Activated CD4-positive, alpha-beta memory T cell treated with anti-CD3 and anti-CD28 coated beads for 36 hours (primary cell): Measurements from ENCODE around the gene REL. TPM values are rescaled to one million over a fixed set of nuclear protein-coding genes. Genes with fewer than 3 reads are reported as not detected.

ENCODE experiments used
- CTCF ChIA-PET: fragments of 350-600 bp; sonication (Branson Sonifier 250); formaldehyde crosslinking; loops from one replicate; lab custom pipeline; 2021; ENCODE audit warnings: antibody characterized with exemption, inconsistent platforms; lab: Charles Lee
- POLR2A ChIA-PET: fragments of 350-600 bp; sonication (Branson Sonifier 250); formaldehyde crosslinking; loops from one replicate; lab custom pipeline; 2021; ENCODE audit warnings: antibody characterized with exemption; lab: Charles Lee
- DNase-seq: peaks from one replicate; pipeline ENCODE4 v3.0.0-alpha.2; 2020
- H3K27ac Mint-ChIP-seq: one replicate; pipeline ENCODE4 v1.8.0; 2021; ENCODE audit warnings: mixed read lengths
- H3K27me3 Mint-ChIP-seq: one replicate; pipeline ENCODE4 v1.8.0; 2021; ENCODE audit warnings: mixed read lengths
- H3K36me3 Mint-ChIP-seq: one replicate; pipeline ENCODE4 v1.8.0; 2021; ENCODE audit warnings: mixed read lengths
- H3K4me1 Mint-ChIP-seq: one replicate; pipeline ENCODE4 v1.8.0; 2021; ENCODE audit warnings: low read depth, mixed read lengths
- H3K4me3 Mint-ChIP-seq: one replicate; pipeline ENCODE4 v1.8.0; 2021; ENCODE audit warnings: mild to moderate bottlenecking, mixed read lengths
- H3K9me3 Mint-ChIP-seq: one replicate; pipeline ENCODE4 v1.8.0; 2021; ENCODE audit warnings: mixed read lengths
- intact Hi-C: fragments of 100-400 bp; cut with micrococcal nuclease; formaldehyde crosslinking; loops from one replicate; pipeline ENCODE4 v1.15.1; 2023
- total RNA-seq, 2 experiments: library from RNA; stranded (reverse); gene quantifications; one replicate each; pipeline ENCODE4 v1.2.3, GENCODE V29; 2021

REL gene
- total RNA-seq, 2 experiments from 2014 or later: 37.1 to 38.1 TPM

DNA sequence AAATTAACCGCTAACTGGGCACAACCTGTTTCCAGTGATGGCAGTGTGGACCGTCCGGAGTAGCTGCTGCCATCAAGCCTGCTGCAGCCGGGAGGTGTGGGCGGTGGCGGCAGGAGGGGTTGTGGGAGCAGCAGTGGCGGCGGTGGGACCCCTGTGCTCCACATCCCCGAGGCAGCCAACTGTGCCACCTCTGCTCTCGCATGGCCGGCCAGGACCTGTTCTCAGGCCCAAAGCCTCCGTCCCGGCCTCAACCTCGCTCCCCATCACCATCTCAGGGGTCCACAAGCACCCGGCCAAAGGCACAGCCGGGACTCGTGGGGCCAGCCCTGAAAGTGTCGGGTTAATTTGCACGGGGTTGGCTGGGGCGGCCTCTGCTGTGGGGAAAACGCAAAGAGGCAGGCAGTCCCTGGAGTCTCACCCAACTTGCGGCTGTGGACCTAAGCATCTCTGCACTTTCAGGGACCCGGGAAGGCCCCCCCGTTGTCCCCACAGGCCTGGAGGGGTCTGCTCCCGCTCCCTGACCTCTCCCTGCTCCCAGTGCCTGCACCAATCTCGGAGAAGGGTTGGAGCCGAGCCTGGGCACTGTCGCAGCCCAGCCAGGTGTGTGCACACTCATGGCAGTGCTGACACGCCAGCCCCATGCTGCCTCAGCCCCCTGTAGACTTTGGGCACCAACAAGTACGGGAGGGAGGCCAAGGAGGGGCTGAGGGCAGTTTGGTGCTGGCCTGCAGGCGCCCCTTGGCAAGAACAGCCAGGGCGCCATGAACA lies 91.7 kb downstream of the REL start:
- ChIA-PET CTCF (interaction anchor here (1.0 kb wide), 1 partner anchor 58 kb away, joined by 3 read pairs; no protein-coding TSS in a partner anchor), POLR2A (no interaction called here)
- H3K9me3 Mint-ChIP-seq: no peaks in the 10 kb centered on the region
- no peaks in the 10 kb centered on the region for H3K27me3 Mint-ChIP-seq
- intact Hi-C loops: no loop called here
- H3K4me1 Mint-ChIP-seq: peaks cover 33% of the 10 kb centered on the region
- H3K36me3 Mint-ChIP-seq: no peaks in the 10 kb centered on the region
- no peak overlapping the region for H3K27ac Mint-ChIP-seq
- DNase-seq: no peak
- no peak overlapping the region for H3K4me3 Mint-ChIP-seq

DNA sequence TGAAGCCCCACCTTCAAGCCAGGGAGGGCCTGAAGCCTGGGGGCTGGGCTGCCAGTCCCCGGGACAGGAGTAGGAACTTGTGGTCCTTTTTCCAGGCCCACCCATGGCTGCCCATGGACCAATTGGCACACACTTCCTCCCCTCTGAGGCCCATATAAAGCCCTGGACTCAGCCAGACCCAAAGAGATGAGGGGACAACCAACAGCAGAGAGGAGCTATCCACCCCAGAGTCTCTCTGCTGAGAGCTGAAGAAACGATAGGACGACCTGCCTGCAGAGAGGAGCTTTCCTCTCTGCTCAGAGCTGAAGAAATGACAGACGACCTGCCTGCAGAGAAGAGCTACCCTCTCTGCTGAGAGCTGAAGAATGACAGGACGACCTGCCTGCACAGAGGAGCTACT lies 92.3 kb downstream of the REL start:
- intact Hi-C loops: no loop called here
- no peaks in the 10 kb centered on the region for H3K36me3 Mint-ChIP-seq
- no peak overlapping the region for H3K27ac Mint-ChIP-seq
- H3K4me3 Mint-ChIP-seq: no peak overlapping the region
- H3K27me3 Mint-ChIP-seq: no peaks in the 10 kb centered on the region
- peaks cover 33% of the 10 kb centered on the region for H3K4me1 Mint-ChIP-seq
- DNase-seq: no peak
- ChIA-PET CTCF (interaction anchor here (0.9 to 1.2 kb wide), 3 partner anchors 25 to 168 kb away, joined by 3 read pairs; no protein-coding TSS in a partner anchor), POLR2A (no interaction called here)
- H3K9me3 Mint-ChIP-seq: no peaks in the 10 kb centered on the region

DNA sequence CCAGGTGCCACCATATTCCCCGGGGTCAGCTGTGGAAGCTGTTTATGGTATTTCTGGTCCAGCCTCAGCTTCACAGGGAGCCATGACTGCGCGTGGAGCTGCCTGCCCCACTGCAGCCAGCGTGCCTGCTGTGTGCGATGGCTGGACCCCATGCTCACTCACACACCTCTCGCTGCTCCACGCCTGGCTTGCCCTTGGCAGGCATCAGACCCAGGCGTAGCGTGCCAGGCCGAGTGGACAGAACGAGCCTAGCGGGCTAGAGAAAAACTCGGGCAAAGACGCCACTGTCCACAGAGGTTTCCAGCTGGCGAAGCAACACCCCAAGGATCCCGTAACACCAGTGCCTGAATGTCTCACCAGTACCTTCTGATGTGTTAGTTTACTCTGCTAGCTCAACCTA lies 93.3 kb downstream of the REL start:
- H3K9me3 Mint-ChIP-seq: no peaks in the 10 kb centered on the region
- ChIA-PET CTCF (interaction anchor here (0.9 to 1.2 kb wide), 2 partner anchors 24 to 169 kb away, joined by 3 read pairs; no protein-coding TSS in a partner anchor), POLR2A (no interaction called here)
- no peaks in the 10 kb centered on the region for H3K27me3 Mint-ChIP-seq
- H3K27ac Mint-ChIP-seq: no peak overlapping the region
- no peaks in the 10 kb centered on the region for H3K36me3 Mint-ChIP-seq
- H3K4me1 Mint-ChIP-seq: peaks cover 33% of the 10 kb centered on the region
- H3K4me3 Mint-ChIP-seq: no peak overlapping the region
- no peak for DNase-seq
- intact Hi-C loops: no loop called here

Other genes with a start within 250 kb of the REL start
- gene PAPOLG, start 125.3 kb upstream of the REL start, total RNA-seq: 10 to 100 TPM; 14.4 to 15.7 TPM
- 10 to 100 TPM; 18.4 to 18.7 TPM for gene PEX13, start 136.1 kb downstream of the REL start, total RNA-seq
- 1 to 10 TPM; 8.1 to 8.9 TPM for gene PUS10, start 136.7 kb downstream of the REL start, total RNA-seq
- gene SANBR, start 184.3 kb downstream of the REL start, total RNA-seq: 1 to 10 TPM; 5.3 to 5.9 TPM